ENCODE results near the gene PXMP2. TPM values are rescaled to one million over a fixed set of nuclear protein-coding genes. Genes with fewer than 3 reads are reported as not detected.

Gene PXMP2
- total RNA-seq, 1 experiment from 2014 or later: 17.8 TPM

DNA sequence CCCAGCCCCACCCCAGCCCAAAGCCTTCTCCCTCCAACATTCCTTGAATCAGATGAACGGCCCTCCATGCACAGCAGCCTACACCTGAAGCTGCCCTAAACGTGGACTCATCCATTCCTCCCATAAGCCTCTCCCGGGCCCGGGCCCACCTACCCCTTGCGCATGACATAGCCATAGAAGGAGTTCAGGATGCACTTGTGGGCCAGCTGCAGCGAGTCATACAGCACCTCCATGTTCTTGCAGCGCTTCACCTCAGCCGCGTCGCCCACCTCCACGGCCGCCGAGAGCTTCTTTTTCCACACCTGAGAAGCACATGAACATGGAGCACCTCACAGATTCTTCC lies 22.3 kb upstream of the PXMP2 start:
- Histone ChIP-seq H4K91ac (ENCODE audit: insufficient read length, low read depth, low read length) (no peak overlapping the region), H3K18ac (ENCODE audit: insufficient read length, low read depth, low read length) (no peak overlapping the region), H3K4ac (ENCODE audit: low read depth, low read length) (no peak overlapping the region), H3K4me2 (ENCODE audit: insufficient read depth, insufficient read length, low read length) (no peak overlapping the region), H2BK20ac (ENCODE audit: low read depth, low read length, poor library complexity, severe bottlenecking) (no peak overlapping the region), H2BK15ac (ENCODE audit: low read depth, low read length) (no peak overlapping the region), H2BK5ac (ENCODE audit: insufficient read length, low read length) (no peak overlapping the region), H3K9ac (ENCODE audit: extremely low read depth, insufficient read length, low read length) (no peak overlapping the region), H4K8ac (replicated peaks; ENCODE audit: insufficient read length, low read depth, low read length) (no peak overlapping the region), H4K5ac (ENCODE audit: insufficient read length, low read depth, low read length) (no peak overlapping the region), H3T11ph (ENCODE audit: low read length) (no peak overlapping the region), H4K20me1 (ENCODE audit: control insufficient read depth, insufficient read depth, insufficient read length) (no peaks in the 10 kb centered on the region), H3K23me2 (ENCODE audit: insufficient read length, low read depth, low read length, poor library complexity, severe bottlenecking) (no peaks in the 10 kb centered on the region), H3K79me1 (ENCODE audit: insufficient read depth, low read depth, low read length, poor library complexity, severe bottlenecking) (no peaks in the 10 kb centered on the region), H2BK12ac (ENCODE audit: insufficient read length, low read depth, low read length) (no peak overlapping the region), H3K79me2 (ENCODE audit: insufficient read depth, low read length) (no peaks in the 10 kb centered on the region), H2AK5ac (ENCODE audit: insufficient read length, low read length) (no peak overlapping the region), H3K56ac (ENCODE audit: insufficient read length, low read depth, low read length) (no peak overlapping the region), H2BK120ac (ENCODE audit: low read depth, low read length, poor library complexity, severe bottlenecking) (no peak overlapping the region), H3K27me3 (ENCODE audit: insufficient read depth, low read length) (no peaks in the 10 kb centered on the region), H3K4me1 (ENCODE audit: insufficient read depth, low read length) (no peaks in the 10 kb centered on the region), H3K27ac (ENCODE audit: insufficient read length, low read depth, low read length) (no peak overlapping the region), H3K23ac (ENCODE audit: insufficient read length, low read depth, low read length) (no peak overlapping the region), H3K14ac (ENCODE audit: insufficient read depth, low read length) (no peak overlapping the region), H2AFZ (ENCODE audit: low read length) (no peak overlapping the region), H3K9me3 (ENCODE audit: control insufficient read depth, low read depth, low read length) (no peaks in the 10 kb centered on the region)
- peak overlapping the region in 2 of 3 experiments; percentile 31 to 68; a peak in 3 of 7 replicates for H3K27ac Mint-ChIP-seq
- H3K27me3 Mint-ChIP-seq (ENCODE audit: low read depth): no peaks in the 10 kb centered on the region
- no peak for TF ChIP-seq CTCF (conservative IDR thresholded peaks at IDR 0.05)
- WGBS (ENCODE audit: extremely low coverage, insufficient read length, low lambda C conversion rate): no CpG with 5 or more reads among the region's 13 CpGs
- H3K9me3 Mint-ChIP-seq: no peaks in the 10 kb centered on the region
- no peak overlapping the region for H3K4me3 Mint-ChIP-seq
- no peak for DNase-seq
- H3K4me1 Mint-ChIP-seq: no peaks in the 10 kb centered on the region
- H3K36me3 Mint-ChIP-seq (ENCODE audit: insufficient read depth in 1 of 3, low read depth in 3 of 3): peaks cover 69 to 97% (median 96%) of the 10 kb centered on the region in 3 experiments; a peak in 6 of 7 replicates

Data from H9 (cell line).